Fibroblast of villous mesenchyme (primary cell): ENCODE results near the gene KRT85. TPM values are rescaled to one million over a fixed set of nuclear protein-coding genes. Genes with fewer than 3 reads are reported as not detected.

ENCODE experiments used
- DNase-seq: peaks from one replicate; pipeline ENCODE4 v3.0.0-alpha.2; 2010; ENCODE audit warnings: low read depth
- H3K4me3 ChIP-seq: 2 replicates; pipeline ENCODE4 v1.5.1; 2011; ENCODE audit warnings: low read depth, mild to moderate bottlenecking, low read length
- CTCF ChIP-seq: IDR thresholded peaks from 2 replicates; pipeline ENCODE4 v1.5.1; 2012; ENCODE audit warnings: low read depth, mild to moderate bottlenecking, low read length; ENCODE audit not compliant: insufficient read depth
- total RNA-seq: library from RNA; depleted of rRNA; stranded (reverse); fragments of >200 nt; gene quantifications from 2 replicates; pipeline ENCODE4 v1.2.3, GENCODE V29; 2012

Gene KRT85
- total RNA-seq, 1 donor, result not detected

- no peak for TF ChIP-seq CTCF
- no peak overlapping the region for H3K4me3 ChIP-seq
- DNase-seq, result no peak
Observed at GRCh38 chr12:52311285-52311648, 56.0 kb downstream of the KRT85 start.

GRCh38 chr12:52310622-52311284 lies 56.5 kb downstream of the KRT85 start:
- TF ChIP-seq CTCF, result no peak
- no peak overlapping the region for H3K4me3 ChIP-seq
- no peak for DNase-seq

Other genes starting within 250 kb of the KRT85 start
- gene KRT80, start 175.5 kb downstream of the KRT85 start, total RNA-seq, result 0.32 and 1.3 TPM in 2 replicates
- 20.6 and 36.7 TPM in 2 replicates for gene KRT7, start 134.2 kb downstream of the KRT85 start, total RNA-seq
- gene KRT86, start 92.8 kb downstream of the KRT85 start, total RNA-seq, result under 0.01 TPM in 1 of 2 replicates, not detected in the other
- not detected in 2 replicates for gene KRT81, start 75.9 kb downstream of the KRT85 start, total RNA-seq
- not detected in 2 replicates for gene KRT83, start 46.1 kb downstream of the KRT85 start, total RNA-seq
- gene KRT84, start 18.2 kb upstream of the KRT85 start, total RNA-seq, result not detected in 2 replicates
- gene KRT82, start 38.9 kb upstream of the KRT85 start, total RNA-seq, result not detected in 2 replicates
- not detected in 2 replicates for gene KRT75, start 66.9 kb upstream of the KRT85 start, total RNA-seq
- gene KRT6B, start 84.7 kb upstream of the KRT85 start, total RNA-seq, result not detected in 2 replicates
- gene KRT6C, start 106.3 kb upstream of the KRT85 start, total RNA-seq, result not detected in 2 replicates
- not detected in 2 replicates for gene KRT6A, start 125.8 kb upstream of the KRT85 start, total RNA-seq
- gene KRT5, start 152.9 kb upstream of the KRT85 start, total RNA-seq, result under 0.01 and 0.32 TPM in 2 replicates
- not detected in 2 replicates for gene KRT71, start 185.7 kb upstream of the KRT85 start, total RNA-seq
- not detected in 2 replicates for gene KRT74, start 206.4 kb upstream of the KRT85 start, total RNA-seq
- gene KRT72, start 234.0 kb upstream of the KRT85 start, total RNA-seq, result not detected in 2 replicates